ENCODE results near the gene DENND5B. TPM values are rescaled to one million over a fixed set of nuclear protein-coding genes. Genes with fewer than 3 reads are reported as not detected.

The DENND5B gene
- total and polyA plus RNA-seq, 10 of the 15 experiments (the other 5 are each of a cell fraction or from before 2014, with no cell fraction given) = 0.39 to 32.5 (median 20.6) TPM

DNA sequence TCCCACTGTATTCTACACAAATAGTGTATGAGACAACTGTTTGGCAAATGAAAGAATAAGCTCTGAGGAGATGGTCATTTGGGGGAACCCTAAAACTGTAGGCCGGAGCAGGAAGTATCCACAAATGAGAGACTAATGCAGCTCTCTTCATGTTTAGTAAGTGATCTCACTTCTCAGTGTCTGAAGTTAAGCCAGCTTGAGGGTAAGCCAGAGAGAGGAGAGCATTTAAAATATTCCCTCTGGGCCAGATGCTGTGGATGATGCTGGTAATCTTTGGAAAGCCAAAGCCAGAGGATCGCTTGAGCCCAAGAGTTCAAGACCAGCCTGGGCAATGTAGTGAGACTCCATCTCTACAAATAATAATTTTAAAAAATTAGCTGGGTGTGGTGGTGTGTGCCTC lies 134.4 kb downstream of the DENND5B start:
- CTCF ChIA-PET = interaction anchor here (1.4 kb wide), 1 partner anchor 56 kb away, joined by 4 read pairs; no protein-coding TSS in a partner anchor
- WGBS (ENCODE audit: insufficient coverage, insufficient replicate concordance, low lambda C conversion rate, missing lambda C conversion rate) = 97% methylated on average over 2 of the region's 2 CpGs

DNA sequence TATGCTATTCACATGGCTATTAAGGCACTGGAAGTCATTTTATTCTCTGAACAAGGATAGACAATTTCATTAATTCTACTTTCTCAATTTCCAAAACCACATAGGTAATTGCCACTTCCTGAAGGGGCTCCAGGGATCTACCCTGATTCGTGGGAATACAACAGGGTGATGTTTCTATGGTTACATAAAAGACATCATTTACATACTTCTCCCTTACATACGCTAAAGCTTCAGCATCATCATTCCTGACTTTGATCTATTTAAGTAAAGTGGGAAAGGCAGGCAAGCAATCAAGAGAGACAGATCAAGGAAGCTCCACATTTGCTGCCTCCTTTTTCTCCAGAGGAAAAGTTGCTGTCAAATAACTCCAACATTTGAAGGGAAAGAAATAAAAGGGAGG lies 146.2 kb downstream of the DENND5B start:
- Histone ChIP-seq H3K4me3 (no peak overlapping the region), H4K20me1 (ENCODE audit: control insufficient read depth, insufficient read depth) (no peaks in the 10 kb centered on the region), H3K9ac (ENCODE audit: control insufficient read depth, insufficient read depth, low read length) (no peak overlapping the region), H3K27ac (ENCODE audit: control insufficient read depth, insufficient read depth) (no peak overlapping the region), H3K27me3 (replicated peaks in 1 of 2; ENCODE audit: control insufficient read depth in 2 of 2, insufficient read depth in 2 of 2, low read length in 1 of 2) (no peaks in the 10 kb centered on the region), H3K4me2 (ENCODE audit: control insufficient read depth, insufficient read depth) (no peak overlapping the region), H3K4me1 (ENCODE audit: control insufficient read depth, insufficient read depth, low read length) (no peaks in the 10 kb centered on the region), H2AFZ (ENCODE audit: control insufficient read depth, low read depth, low read length) (no peak overlapping the region), H3K79me2 (ENCODE audit: control insufficient read depth, insufficient read depth, low read length) (no peaks in the 10 kb centered on the region), H3K9me3 (replicated peaks; ENCODE audit: control insufficient read depth, insufficient read depth, low read length) (no peaks in the 10 kb centered on the region), H3K36me3 (ENCODE audit: control insufficient read depth in 2 of 2, insufficient read depth in 2 of 2, low read length in 1 of 2) (no peaks in the 10 kb centered on the region; a peak in 1 of 4 replicates)
- ChIA-PET RAD21 (ENCODE audit: unreplicated experiment) (no interaction called here), CTCF (no interaction called here), POLR2A (no interaction called here), SMC1A (ENCODE audit: uncharacterized antibody, unreplicated experiment) (no interaction called here)
- no TSS peak for BruUV-seq (replicated peaks)
- DNase-seq (ENCODE audit: low read depth, low spot score) (no peak), ATAC-seq (no peak), FAIRE-seq (no peak)
- WGBS (ENCODE audit: insufficient coverage, insufficient replicate concordance, low lambda C conversion rate, missing lambda C conversion rate) = 46% methylated on average over 2 of the region's 2 CpGs
- intact Hi-C loops (cut with micrococcal nuclease; ENCODE audit: unreplicated experiment) (loop anchor here (5.0 kb wide), 1 partner anchor 58 kb away; no protein-coding TSS in a partner anchor), in situ Hi-C loops (cut with MboI) (no loop called here)
- no peak for TF ChIP-seq NBN (IDR thresholded peaks at IDR 0.05)
- no peak for TF ChIP-seq ZNF217 (IDR thresholded peaks at IDR 0.05)
- TF ChIP-seq MYB (IDR thresholded peaks at IDR 0.05; ENCODE audit: borderline replicate concordance, low read depth, low read length) = no peak
- TF ChIP-seq ASH2L (IDR thresholded peaks at IDR 0.05; ENCODE audit: borderline replicate concordance, low read depth) = no peak
- TF ChIP-seq YBX1 (IDR thresholded peaks at IDR 0.05) = no peak
- TF ChIP-seq SMARCA5 (IDR thresholded peaks at IDR 0.05) = no peak
- TF ChIP-seq, protein P1, sequence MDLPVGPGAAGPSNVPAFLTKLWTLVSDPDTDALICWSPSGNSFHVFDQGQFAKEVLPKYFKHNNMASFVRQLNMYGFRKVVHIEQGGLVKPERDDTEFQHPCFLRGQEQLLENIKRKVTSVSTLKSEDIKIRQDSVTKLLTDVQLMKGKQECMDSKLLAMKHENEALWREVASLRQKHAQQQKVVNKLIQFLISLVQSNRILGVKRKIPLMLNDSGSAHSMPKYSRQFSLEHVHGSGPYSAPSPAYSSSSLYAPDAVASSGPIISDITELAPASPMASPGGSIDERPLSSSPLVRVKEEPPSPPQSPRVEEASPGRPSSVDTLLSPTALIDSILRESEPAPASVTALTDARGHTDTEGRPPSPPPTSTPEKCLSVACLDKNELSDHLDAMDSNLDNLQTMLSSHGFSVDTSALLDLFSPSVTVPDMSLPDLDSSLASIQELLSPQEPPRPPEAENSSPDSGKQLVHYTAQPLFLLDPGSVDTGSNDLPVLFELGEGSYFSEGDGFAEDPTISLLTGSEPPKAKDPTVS (IDR thresholded peaks at IDR 0.05; ENCODE audit: low read depth, low read length) = no peak
- no peak for TF ChIP-seq STAT1 (conservative IDR thresholded peaks at IDR 0.05)
- no peak for TF ChIP-seq HDAC2 (IDR thresholded peaks at IDR 0.05)
- no peak for TF ChIP-seq SMC3 (IDR thresholded peaks at IDR 0.05; ENCODE audit: borderline replicate concordance, low read length)
- no peak for TF ChIP-seq MYC (IDR thresholded peaks at IDR 0.05; ENCODE audit: insufficient read depth, insufficient read length, insufficient replicate concordance, low read length, severe bottlenecking)
- TF ChIP-seq NFYA (IDR thresholded peaks at IDR 0.05; ENCODE audit: borderline replicate concordance, low read depth, low read length) = no peak
- no peak for TF ChIP-seq NFXL1 (IDR thresholded peaks at IDR 0.05; ENCODE audit: borderline replicate concordance)
- TF ChIP-seq ZZZ3 (IDR thresholded peaks at IDR 0.05; ENCODE audit: control insufficient read depth, insufficient read length, low read depth) = no peak

More for the DNA sequence above, 134.4 kb downstream of the DENND5B start:
- H2AFZ ChIP-seq (ENCODE audit: control insufficient read depth, low read depth, low read length) = no peak overlapping the region
- ChIA-PET POLR2A (no interaction called here), SMC1A (ENCODE audit: uncharacterized antibody, unreplicated experiment) (interaction anchor here (1.3 kb wide), 1 partner anchor 15 kb away, joined by 3 read pairs; no protein-coding TSS in a partner anchor), RAD21 (ENCODE audit: unreplicated experiment) (interaction anchor here (0.6 kb wide), 1 partner anchor 193 kb away, joined by 3 read pairs; no protein-coding TSS in a partner anchor)
- H4K20me1 ChIP-seq (ENCODE audit: control insufficient read depth, insufficient read depth) = no peaks in the 10 kb centered on the region
- H3K4me2 ChIP-seq (ENCODE audit: control insufficient read depth, insufficient read depth) = no peak overlapping the region
- intact Hi-C loops (cut with micrococcal nuclease; ENCODE audit: unreplicated experiment) = no loop called here
- H3K27ac ChIP-seq (ENCODE audit: control insufficient read depth, insufficient read depth) = no peak overlapping the region
- ATAC-seq (no peak), FAIRE-seq (no peak), DNase-seq (ENCODE audit: low read depth, low spot score) (no peak)
- BruUV-seq (replicated peaks) = no TSS peak
- TF ChIP-seq ZNF274 (IDR thresholded peaks at IDR 0.05; ENCODE audit: insufficient read depth, insufficient read length) (no peak), NRF1 (conservative IDR thresholded peaks at IDR 0.05; ENCODE audit: low read depth, low read length) (no peak), CREB1 (IDR thresholded peaks at IDR 0.05; ENCODE audit: low read depth) (no peak), MEF2A (IDR thresholded peaks at IDR 0.05; ENCODE audit: insufficient read depth, low read depth, low read length) (no peak), DPF2 (IDR thresholded peaks at IDR 0.05) (no peak), HDAC6 (IDR thresholded peaks at IDR 0.05; ENCODE audit: unreplicated experiment) (no peak), JUND (IDR thresholded peaks at IDR 0.05; ENCODE audit: low read depth, low read length) (no peak), MYC (IDR thresholded peaks at IDR 0.05; ENCODE audit: insufficient read depth, insufficient read length, insufficient replicate concordance, low read length, severe bottlenecking) (no peak), WRNIP1 (IDR thresholded peaks at IDR 0.05; ENCODE audit: borderline replicate concordance, low read depth, low read length) (no peak), RB1 (IDR thresholded peaks at IDR 0.05; ENCODE audit: borderline replicate concordance) (no peak), POLR2A (IDR thresholded peaks at IDR 0.05; ENCODE audit: low read depth, low read length) (no peak), TCF3 (IDR thresholded peaks at IDR 0.05; ENCODE audit: borderline replicate concordance, insufficient read depth, low read depth, low read length) (no peak), JUNB (IDR thresholded peaks at IDR 0.05) (no peak), MTA2 (IDR thresholded peaks at IDR 0.05; ENCODE audit: low read depth) (no peak)
- H3K79me2 ChIP-seq (ENCODE audit: control insufficient read depth, insufficient read depth, low read length) = no peaks in the 10 kb centered on the region
- no peaks in the 10 kb centered on the region for H3K9me3 ChIP-seq (replicated peaks; ENCODE audit: control insufficient read depth, insufficient read depth, low read length)
- in situ Hi-C loops (cut with MboI) = no loop called here
- no peaks in the 10 kb centered on the region for H3K27me3 ChIP-seq (replicated peaks in 1 of 2; ENCODE audit: control insufficient read depth in 2 of 2, insufficient read depth in 2 of 2, low read length in 1 of 2)
- H3K36me3 ChIP-seq (ENCODE audit: control insufficient read depth in 2 of 2, insufficient read depth in 2 of 2, low read length in 1 of 2) = peaks cover 0 to 11% of the 10 kb centered on the region in 2 experiments; a peak in 2 of 4 replicates
- no peak overlapping the region for H3K4me3 ChIP-seq
- H3K4me1 ChIP-seq (ENCODE audit: control insufficient read depth, insufficient read depth, low read length) = no peaks in the 10 kb centered on the region
- H3K9ac ChIP-seq (ENCODE audit: control insufficient read depth, insufficient read depth, low read length) = no peak overlapping the region

Data from GM12878 (cell line).